Measurements from ENCODE around the gene DCANP1.
A peak's percentile ranks its signal among the peaks of the same experiment; 100 is the strongest.

The DCANP1 gene

DNA sequence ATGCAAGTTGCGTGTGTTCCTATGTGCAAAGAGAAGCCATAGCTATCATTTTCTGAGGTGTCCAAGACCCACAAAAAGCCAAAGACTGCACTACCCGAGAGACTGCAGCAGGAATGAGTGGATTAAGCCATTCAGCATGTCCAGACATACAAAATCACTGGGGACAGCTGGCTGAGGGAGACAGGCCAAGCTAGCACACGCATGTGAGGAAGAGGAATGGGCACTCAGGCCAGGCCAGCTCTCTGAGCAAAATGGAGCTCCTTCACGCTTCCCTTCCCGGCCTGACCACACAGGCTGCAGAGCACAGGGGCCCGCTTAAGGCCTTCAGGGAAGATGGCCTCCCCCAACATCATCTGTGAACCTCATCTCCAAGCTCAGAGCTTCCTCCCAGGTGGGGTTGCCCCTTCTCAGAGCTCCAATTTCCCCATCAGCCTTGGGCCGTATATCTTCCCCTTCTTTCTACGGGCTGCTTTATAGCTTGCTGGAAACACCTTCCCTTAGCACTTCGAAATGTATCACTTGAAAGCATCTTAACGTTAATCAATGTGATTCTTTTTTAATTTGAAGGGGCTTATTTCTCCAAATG is 8.4 kb downstream of the DCANP1 start:
- TF ChIP-seq, protein P1, sequence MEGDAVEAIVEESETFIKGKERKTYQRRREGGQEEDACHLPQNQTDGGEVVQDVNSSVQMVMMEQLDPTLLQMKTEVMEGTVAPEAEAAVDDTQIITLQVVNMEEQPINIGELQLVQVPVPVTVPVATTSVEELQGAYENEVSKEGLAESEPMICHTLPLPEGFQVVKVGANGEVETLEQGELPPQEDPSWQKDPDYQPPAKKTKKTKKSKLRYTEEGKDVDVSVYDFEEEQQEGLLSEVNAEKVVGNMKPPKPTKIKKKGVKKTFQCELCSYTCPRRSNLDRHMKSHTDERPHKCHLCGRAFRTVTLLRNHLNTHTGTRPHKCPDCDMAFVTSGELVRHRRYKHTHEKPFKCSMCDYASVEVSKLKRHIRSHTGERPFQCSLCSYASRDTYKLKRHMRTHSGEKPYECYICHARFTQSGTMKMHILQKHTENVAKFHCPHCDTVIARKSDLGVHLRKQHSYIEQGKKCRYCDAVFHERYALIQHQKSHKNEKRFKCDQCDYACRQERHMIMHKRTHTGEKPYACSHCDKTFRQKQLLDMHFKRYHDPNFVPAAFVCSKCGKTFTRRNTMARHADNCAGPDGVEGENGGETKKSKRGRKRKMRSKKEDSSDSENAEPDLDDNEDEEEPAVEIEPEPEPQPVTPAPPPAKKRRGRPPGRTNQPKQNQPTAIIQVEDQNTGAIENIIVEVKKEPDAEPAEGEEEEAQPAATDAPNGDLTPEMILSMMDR (IDR thresholded peaks at IDR 0.05; ENCODE audit: borderline replicate concordance, control extremely low read depth, extremely low read depth, insufficient read depth, missing control alignments), result no peak

DNA sequence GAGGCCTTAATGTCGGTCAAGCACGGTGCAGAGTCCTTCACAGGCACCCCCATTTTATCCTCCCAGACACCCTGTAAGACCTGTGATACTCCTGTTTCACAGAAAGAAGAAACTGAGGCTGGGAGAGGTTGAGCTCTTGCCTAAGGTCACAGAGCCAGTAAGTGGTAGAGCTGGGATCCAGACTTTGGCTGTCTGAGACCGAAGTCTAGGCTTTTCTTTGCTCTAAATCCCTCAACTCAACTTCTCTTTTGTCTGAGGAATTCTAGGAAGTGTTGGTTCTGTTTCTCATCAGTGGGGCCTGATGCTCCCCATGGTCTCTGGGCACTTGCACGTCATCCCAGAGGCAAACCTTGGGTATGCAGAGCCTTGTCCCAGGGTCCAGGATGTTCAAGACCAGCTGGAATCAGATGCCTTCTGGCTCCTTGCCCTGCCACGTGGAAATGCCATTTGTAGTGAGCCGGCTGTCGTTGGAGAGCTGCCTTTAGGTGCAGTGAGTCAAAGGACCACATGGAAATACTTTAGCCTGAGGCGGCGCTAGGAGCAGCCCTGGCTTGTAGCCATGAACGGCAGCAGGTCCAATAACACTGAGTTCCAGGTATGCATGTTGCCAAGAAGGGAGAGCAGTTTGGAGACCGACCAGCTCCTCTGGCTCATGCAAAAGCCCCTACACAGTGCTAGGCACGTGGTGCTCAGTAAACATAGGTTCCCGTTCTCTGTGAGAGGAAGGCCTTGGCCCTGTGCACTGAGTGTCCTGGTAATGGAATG is 9.2 kb downstream of the DCANP1 start:
- DNase-seq (ENCODE audit: low spot score), result peak; percentile 16
- TF ChIP-seq, protein P1 (IDR thresholded peaks at IDR 0.05; ENCODE audit: borderline replicate concordance, control extremely low read depth, extremely low read depth, insufficient read depth, missing control alignments), result no peak
- in situ Hi-C loops (cut with MboI; ENCODE audit: low sequenced_read_pairs, unreplicated experiment), result no loop called here

More for the DNA sequence above, 8.4 kb downstream of the DCANP1 start:
- in situ Hi-C loops (cut with MboI; ENCODE audit: low sequenced_read_pairs, unreplicated experiment), result no loop called here
- no peak for DNase-seq (ENCODE audit: low spot score)

DNA sequence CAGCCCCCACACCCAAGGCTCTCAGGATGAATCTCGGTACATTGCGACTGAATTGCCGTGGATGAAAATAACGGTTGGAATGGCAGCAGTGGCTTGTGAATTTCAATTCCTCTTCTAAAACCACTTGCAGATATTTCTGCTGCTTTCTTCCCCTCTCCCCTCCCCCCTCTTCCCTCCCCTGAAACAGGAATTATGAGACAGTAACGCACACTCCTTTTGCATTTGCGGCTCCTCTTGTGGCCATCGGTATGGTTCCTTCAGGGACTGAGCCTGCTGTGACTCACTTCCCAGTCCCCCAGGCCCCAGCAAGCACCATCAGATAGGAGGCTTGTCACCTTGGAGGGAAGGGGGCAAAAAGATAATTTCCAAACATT is 9.7 kb downstream of the DCANP1 start:
- in situ Hi-C loops (cut with MboI; ENCODE audit: low sequenced_read_pairs, unreplicated experiment), result no loop called here

GRCh38 chr5:135436951-135437418 is 10.2 kb downstream of the DCANP1 start:
- peak; percentile 39 for DNase-seq (ENCODE audit: low spot score)
- TF ChIP-seq, protein P1 (IDR thresholded peaks at IDR 0.05; ENCODE audit: borderline replicate concordance, control extremely low read depth, extremely low read depth, insufficient read depth, missing control alignments), result no peak

More for the DNA sequence above, 9.7 kb downstream of the DCANP1 start:
- TF ChIP-seq, protein P1 (IDR thresholded peaks at IDR 0.05; ENCODE audit: borderline replicate concordance, control extremely low read depth, extremely low read depth, insufficient read depth, missing control alignments), result no peak
- DNase-seq (ENCODE audit: low spot score), result peak; percentile 23

DNA sequence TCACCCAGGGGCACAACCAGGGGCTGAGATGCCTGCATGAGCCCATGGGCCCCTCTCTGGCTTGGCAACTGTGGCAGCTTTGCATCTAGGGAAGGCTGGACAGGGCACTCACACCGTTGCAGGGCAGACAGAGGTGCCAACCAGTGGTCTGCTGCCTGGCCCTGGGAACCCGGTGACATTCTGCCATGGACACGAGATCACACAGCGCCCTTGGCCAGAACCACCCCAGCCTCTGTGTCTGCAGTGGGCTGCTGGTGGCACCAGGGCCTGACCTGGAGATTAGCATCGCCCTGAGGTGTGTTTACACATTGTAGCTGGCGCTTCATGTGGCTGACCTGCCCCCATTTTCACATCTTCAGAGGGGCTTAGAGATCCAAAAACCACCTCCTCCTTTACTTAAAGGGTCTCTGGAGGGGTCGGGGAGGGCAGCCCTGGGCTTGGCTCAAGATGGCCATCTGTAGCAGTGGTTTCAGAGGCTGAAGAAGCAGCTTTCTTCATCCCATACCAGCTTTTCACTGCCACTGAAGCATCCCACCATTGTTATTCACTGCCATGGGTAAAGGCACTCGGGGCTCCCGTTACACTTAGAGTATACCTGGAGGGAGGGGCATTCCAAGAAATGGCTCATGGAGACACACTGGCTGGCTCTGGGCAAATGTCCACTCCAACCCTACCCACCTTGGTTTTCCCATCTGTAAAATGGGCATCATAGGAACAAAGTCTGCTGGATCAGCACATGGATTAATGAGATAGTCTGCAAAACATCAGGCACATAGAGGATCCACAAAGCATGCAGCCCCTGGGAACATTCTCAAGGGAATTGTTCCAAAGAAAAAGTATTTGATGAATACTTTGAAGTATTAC is 11.4 kb downstream of the DCANP1 start:
- peak; percentile 18 for DNase-seq (ENCODE audit: low spot score)
- in situ Hi-C loops (cut with MboI; ENCODE audit: low sequenced_read_pairs, unreplicated experiment), result no loop called here
- TF ChIP-seq, protein P1 (IDR thresholded peaks at IDR 0.05; ENCODE audit: borderline replicate concordance, control extremely low read depth, extremely low read depth, insufficient read depth, missing control alignments), result no peak

More at GRCh38 chr5:135436951-135437418, 10.2 kb downstream of the DCANP1 start:
- in situ Hi-C loops (cut with MboI; ENCODE audit: low sequenced_read_pairs, unreplicated experiment), result no loop called here
